Suprapubic skin (tissue), 4 donors: Measurements from ENCODE around the gene ZBTB42. TPM values are rescaled to one million over a fixed set of nuclear protein-coding genes. Genes with fewer than 3 reads are reported as not detected.

Experiments
- DNase-seq, 2 donors: peaks; one replicate each; pipeline ENCODE4 v3.0.0-alpha.2; 2019; ENCODE audit warnings: low spot score in 2 of 2
- H3K27ac ChIP-seq: fragments of 200-600 bp; sonication (generic); one replicate; pipeline ENCODE4 v1.5.1; 2019
- H3K27me3 ChIP-seq: fragments of 200-600 bp; sonication (generic); one replicate; pipeline ENCODE4 v1.5.1; 2019
- H3K36me3 ChIP-seq: fragments of 200-600 bp; sonication (generic); one replicate; pipeline ENCODE4 v1.5.1; 2019
- H3K4me1 ChIP-seq: fragments of 200-600 bp; sonication (generic); one replicate; pipeline ENCODE4 v1.5.1; 2019
- H3K4me3 ChIP-seq: fragments of 200-600 bp; sonication (generic); one replicate; pipeline ENCODE4 v1.5.1; 2019; ENCODE audit warnings: mild to moderate bottlenecking
- H3K9me3 ChIP-seq: fragments of 200-600 bp; sonication (generic); one replicate; pipeline ENCODE4 v1.5.1; 2019
- EP300 ChIP-seq: sonication (generic); formaldehyde crosslinking; IDR thresholded peaks from one replicate; pipeline ENCODE4 v1.6.1; 2017; ENCODE audit warnings: antibody characterized with exemption
- POLR2A ChIP-seq, 2 donors: fragments of 450-650 bp; IDR thresholded peaks; one replicate each; pipeline ENCODE4 v1.6.1; 2017; ENCODE audit warnings: antibody characterized with exemption in 2 of 2, mild to moderate bottlenecking in 2 of 2, moderate library complexity in 2 of 2
- POLR2AphosphoS5 ChIP-seq, 3 donors: sonication (generic); formaldehyde crosslinking; IDR thresholded peaks; one replicate each; pipeline ENCODE4 v1.6.1; 2017; ENCODE audit warnings: antibody characterized with exemption in 3 of 3
- WGBS: methylation state at CpG from one replicate; pipeline ENCODE4 v1.1.5; 2018; 5-methylcytosine and 5-hydroxymethylcytosine counted together
- total RNA-seq, 4 donors: library from RNA; depleted of rRNA; stranded (reverse); fragments of >200 nt; gene quantifications; one replicate each; pipeline ENCODE4 v1.1.0, GENCODE V29; 2016
- TF ChIP-seq, protein P1 (sequence below), 2 donors: fragments of 200-600 bp in 1 of 2; fragments of 450-650 bp in 1 of 2; sonication (generic) in 1 of 2; IDR thresholded peaks; one replicate each; pipeline ENCODE4 v1.5.1; 2016 to 2019; ENCODE audit warnings: antibody characterized with exemption in 2 of 2, mild to moderate bottlenecking in 1 of 2, moderate library complexity in 1 of 2

ZBTB42 gene
- 1 to 10 TPM; 3.7 to 9.8 (median 7.8) TPM for total RNA-seq

DNA sequence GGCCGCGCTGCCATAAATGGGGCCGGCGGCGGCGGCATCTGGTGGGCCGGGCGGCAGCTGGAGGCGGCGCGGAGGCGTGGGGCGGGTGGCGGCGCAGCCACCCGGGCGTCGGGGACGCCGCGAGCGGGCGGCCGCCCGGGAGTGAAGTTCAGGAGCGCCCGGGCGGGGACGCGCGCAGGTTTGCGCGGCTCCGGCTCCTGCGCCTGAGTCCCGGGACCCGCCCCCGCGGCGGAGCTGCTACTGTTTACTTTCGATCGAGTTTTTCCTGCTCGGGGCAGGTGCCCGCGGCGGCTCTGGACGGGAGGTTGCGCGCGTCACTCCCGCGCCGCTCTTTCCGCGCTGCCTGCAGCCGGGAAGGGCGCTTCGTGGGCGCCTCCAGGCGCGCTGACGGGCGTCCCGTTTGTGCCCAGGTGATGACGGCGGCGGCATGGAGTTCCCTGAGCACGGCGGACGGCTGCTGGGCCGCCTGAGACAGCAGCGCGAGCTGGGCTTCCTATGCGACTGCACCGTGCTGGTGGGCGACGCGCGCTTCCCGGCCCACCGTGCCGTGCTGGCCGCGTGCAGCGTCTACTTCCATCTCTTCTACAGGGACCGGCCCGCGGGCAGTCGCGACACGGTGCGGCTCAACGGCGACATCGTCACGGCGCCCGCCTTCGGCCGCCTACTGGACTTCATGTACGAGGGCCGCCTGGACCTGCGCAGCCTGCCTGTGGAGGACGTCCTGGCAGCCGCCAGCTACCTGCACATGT, at the start of gene ZBTB42:
ZBTB42 (plus strand) TSS at position 331 of the 749 bp plus-strand sequence; CDS start at position 428, 97 bp downstream.
- no peak for DNase-seq
- H3K27ac ChIP-seq = peak within 1 kb of the TSS; percentile 91
- peak within 1 kb of the TSS; percentile 81 for H3K4me3 ChIP-seq
- no peaks in the 10 kb centered on the region for H3K27me3 ChIP-seq
- TF ChIP-seq POLR2AphosphoS5 (IDR thresholded peaks at IDR 0.05) = peak in 1 of 3 donors; percentile 33
- TF ChIP-seq, protein P1, sequence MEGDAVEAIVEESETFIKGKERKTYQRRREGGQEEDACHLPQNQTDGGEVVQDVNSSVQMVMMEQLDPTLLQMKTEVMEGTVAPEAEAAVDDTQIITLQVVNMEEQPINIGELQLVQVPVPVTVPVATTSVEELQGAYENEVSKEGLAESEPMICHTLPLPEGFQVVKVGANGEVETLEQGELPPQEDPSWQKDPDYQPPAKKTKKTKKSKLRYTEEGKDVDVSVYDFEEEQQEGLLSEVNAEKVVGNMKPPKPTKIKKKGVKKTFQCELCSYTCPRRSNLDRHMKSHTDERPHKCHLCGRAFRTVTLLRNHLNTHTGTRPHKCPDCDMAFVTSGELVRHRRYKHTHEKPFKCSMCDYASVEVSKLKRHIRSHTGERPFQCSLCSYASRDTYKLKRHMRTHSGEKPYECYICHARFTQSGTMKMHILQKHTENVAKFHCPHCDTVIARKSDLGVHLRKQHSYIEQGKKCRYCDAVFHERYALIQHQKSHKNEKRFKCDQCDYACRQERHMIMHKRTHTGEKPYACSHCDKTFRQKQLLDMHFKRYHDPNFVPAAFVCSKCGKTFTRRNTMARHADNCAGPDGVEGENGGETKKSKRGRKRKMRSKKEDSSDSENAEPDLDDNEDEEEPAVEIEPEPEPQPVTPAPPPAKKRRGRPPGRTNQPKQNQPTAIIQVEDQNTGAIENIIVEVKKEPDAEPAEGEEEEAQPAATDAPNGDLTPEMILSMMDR (IDR thresholded peaks at IDR 0.05) = no peak
- no peaks in the 10 kb centered on the region for H3K9me3 ChIP-seq
- 1% methylated on average over 37 of the region's 105 CpGs for WGBS
- H3K36me3 ChIP-seq = no peaks in the 10 kb centered on the region
- H3K4me1 ChIP-seq = peaks cover 46% of the 10 kb centered on the region

DNA sequence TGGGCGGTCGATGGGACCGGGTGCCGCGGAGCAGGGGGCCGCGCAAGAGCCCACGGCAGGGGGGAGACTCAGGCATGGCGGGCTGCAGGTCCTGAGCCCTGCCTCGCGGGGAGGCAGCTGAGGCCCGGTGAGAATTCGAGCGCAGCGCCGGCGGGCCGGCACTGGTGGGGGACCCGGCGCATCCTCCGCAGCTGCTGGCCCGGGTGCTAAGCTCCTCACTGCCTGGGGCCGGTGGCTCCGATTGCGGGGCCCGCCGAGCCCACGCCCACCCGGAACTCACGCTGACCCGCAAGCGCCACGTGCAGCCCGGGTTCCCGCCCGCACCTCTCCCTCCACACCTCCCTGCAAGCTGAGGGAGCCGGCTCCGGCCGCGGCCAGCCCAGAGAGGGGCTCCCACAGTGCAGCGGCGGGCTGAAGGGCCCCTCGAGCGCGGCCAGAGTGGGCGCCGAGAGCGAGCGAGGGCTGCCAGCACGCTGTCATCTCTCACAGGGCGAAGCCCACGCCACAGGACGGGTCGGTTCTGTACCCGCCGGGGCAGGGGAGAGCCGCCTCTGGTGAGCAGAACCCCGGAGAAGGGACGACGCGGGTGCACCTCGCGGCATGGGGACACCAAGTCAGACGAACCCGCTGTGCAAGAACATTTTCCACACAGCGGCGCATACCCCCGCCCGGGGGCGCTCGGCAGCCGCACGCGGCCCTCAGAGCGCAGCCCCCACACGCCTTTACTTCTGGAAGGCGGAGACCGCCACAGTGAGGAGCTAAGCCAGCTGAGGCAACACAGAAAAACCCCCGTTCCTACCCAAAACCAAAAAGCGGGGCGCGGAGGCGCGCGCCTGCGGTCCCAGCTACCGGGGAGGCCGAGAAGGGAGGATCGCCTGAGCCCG, 49.1 kb upstream of the ZBTB42 start:
- Histone ChIP-seq H3K4me1 (peaks cover 60% of the 10 kb centered on the region), H3K27ac (peak overlapping the region; percentile 73)
- WGBS = 50% methylated on average over 14 of the region's 90 CpGs

DNA sequence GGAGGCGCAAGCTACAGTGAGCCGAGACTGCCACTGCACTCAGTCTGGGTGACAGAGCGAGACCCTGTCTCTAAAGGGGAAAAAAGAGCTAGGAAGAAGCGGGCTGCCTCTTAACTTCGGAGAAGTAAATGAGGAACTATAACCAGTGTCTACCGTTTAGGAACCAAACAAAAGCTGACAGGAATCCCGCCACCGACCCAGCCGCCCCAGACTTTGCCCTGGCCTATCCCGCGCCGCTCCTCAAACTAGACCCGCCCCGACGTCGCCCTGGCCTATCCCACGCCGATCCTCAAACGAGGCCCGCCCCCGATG, 48.5 kb upstream of the ZBTB42 start:
- H3K4me3 ChIP-seq = peak overlapping the region; percentile 89
- H3K27me3 ChIP-seq = no peaks in the 10 kb centered on the region
- no peak for DNase-seq
- 1% methylated on average over 20 of the region's 21 CpGs for WGBS
- no peaks in the 10 kb centered on the region for H3K9me3 ChIP-seq
- H3K27ac ChIP-seq = peak overlapping the region; percentile 73
- peaks cover 54% of the 10 kb centered on the region for H3K4me1 ChIP-seq
- H3K36me3 ChIP-seq = peaks cover 23% of the 10 kb centered on the region
- TF ChIP-seq POLR2AphosphoS5 (IDR thresholded peaks at IDR 0.05) (no peak), POLR2A (IDR thresholded peaks at IDR 0.05) (no peak), EP300 (no peak)
- TF ChIP-seq, protein P1 (IDR thresholded peaks at IDR 0.05) = no peak

More for the DNA sequence above, 49.1 kb upstream of the ZBTB42 start:
- H3K27me3 ChIP-seq = no peaks in the 10 kb centered on the region
- H3K36me3 ChIP-seq = peaks cover 17% of the 10 kb centered on the region
- TF ChIP-seq EP300 = no peak
- TF ChIP-seq POLR2A (IDR thresholded peaks at IDR 0.05) = no peak
- TF ChIP-seq, protein P1 (IDR thresholded peaks at IDR 0.05) = no peak
- no peak for TF ChIP-seq POLR2AphosphoS5 (IDR thresholded peaks at IDR 0.05)
- H3K4me3 ChIP-seq = peak overlapping the region; percentile 89
- H3K9me3 ChIP-seq = no peaks in the 10 kb centered on the region
- DNase-seq = no peak

DNA sequence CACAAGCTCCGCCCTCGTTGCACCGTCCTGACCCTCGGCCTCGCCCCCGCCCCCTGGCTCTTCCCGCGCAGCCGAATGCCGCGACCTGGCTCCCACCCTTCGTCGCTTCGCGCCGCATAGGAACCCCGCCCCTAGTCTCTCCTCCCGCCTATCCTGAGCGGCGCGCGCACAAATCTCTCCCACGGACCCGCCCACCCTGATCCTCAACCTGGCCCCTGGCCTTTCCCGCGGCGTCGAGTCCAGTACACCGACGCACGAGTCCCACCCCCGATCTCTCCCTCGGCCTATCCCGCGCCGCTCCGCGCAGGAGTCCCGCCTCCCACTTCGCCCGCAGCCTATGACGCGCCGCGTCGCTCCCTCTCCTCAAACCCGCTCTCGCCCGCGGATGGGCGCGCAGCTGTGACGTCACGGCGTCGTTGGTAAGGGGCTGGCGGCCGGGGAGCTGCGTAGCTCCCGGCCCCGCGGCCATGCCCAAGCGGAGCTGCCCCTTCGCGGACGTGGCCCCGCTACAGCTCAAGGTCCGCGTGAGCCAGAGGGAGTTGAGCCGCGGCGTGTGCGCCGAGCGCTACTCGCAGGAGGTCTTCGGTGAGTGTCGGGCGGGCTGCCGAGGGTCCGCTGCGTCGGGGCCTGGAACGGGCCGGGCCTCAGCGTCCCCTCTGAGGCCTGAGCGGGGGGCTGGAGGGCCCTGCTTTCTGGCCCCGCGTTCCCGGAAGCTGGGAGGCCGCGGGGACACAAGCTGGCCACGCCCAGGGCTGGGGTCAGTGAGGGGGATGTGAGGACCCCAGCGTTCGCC, 48.0 kb upstream of the ZBTB42 start, which contains the start of gene SIVA1:
SIVA1 (plus strand) TSS at position 413 of the 793 bp plus-strand sequence; CDS start at position 468, 55 bp downstream.
- H3K9me3 ChIP-seq = no peaks in the 10 kb centered on the region
- TF ChIP-seq EP300 (no peak), POLR2AphosphoS5 (IDR thresholded peaks at IDR 0.05) (peak in 2 of 3 donors; percentile 77 to 88), POLR2A (IDR thresholded peaks at IDR 0.05) (peak in 1 of 2 donors; percentile 86)
- peak within 1 kb of the TSS; percentile 86 for H3K27ac ChIP-seq
- peak; percentile 99 to 100 for DNase-seq
- peaks cover 29% of the 10 kb centered on the region for H3K36me3 ChIP-seq
- no peaks in the 10 kb centered on the region for H3K27me3 ChIP-seq
- H3K4me1 ChIP-seq = peaks cover 48% of the 10 kb centered on the region
- H3K4me3 ChIP-seq = peak within 1 kb of the TSS; percentile 89
- under 1% methylated on average over 54 of the region's 95 CpGs for WGBS

DNA sequence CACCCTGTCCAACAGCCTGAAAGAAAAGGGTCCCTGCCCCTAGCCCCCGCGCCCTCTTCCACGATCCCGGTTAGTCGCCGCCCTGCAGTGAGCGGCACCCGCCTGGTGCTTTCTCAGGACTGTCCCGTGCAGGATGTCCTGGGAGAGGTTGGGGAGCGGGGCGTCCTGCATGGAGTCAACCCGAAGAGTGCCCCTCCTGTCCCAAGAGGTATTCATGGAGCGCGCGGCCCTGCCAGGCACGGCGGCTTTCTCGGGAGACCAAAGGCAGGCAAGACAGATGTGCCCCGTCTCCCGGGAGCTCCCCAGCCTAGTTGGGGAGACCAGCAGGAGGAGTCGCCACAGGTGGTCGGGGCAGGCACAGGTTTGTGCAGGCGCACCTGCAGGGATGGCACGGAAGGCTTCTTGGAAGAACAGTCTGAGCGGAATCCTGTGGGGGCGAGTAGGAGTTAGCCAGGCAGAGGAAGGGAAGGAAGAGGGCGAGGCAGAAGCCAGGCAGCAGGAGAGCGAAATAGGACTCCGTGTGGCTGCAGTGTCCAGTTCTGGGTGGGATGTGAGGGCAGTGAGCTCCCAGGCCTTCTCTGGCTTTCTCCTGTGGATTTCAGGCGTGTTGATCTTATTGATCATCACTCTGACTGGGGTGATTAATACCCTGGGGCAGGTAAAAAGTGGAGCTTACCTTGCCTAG, 47.2 kb upstream of the ZBTB42 start:
- Histone ChIP-seq H3K27me3 (no peaks in the 10 kb centered on the region), H3K36me3 (peaks cover 35% of the 10 kb centered on the region), H3K4me3 (peak overlapping the region; percentile 89), H3K4me1 (peaks cover 41% of the 10 kb centered on the region), H3K9me3 (no peaks in the 10 kb centered on the region), H3K27ac (peak overlapping the region; percentile 86)
- DNase-seq = no peak
- TF ChIP-seq POLR2AphosphoS5 (IDR thresholded peaks at IDR 0.05) (no peak), EP300 (no peak), POLR2A (IDR thresholded peaks at IDR 0.05) (no peak)
- TF ChIP-seq, protein P1 (IDR thresholded peaks at IDR 0.05) = no peak
- WGBS = 5% methylated on average over 12 of the region's 30 CpGs
